ENCODE data around the gene CLINT1.
"Not testable (repeated sequence)": the region's sequence is repeated elsewhere in the genome, so short reads cannot be mapped to it uniquely, and the experiment has no call there.

Gene CLINT1

GRCh38 chr5:157858527-157859226, at the start of gene CLINT1:
Gene CLINT1, minus strand, starts transcription at chr5:157859145. Its CDS starts 175 bp downstream, at chr5:157858970.
- peak; percentile 34 for DNase-seq (ENCODE audit: low read depth)

- no peak for DNase-seq (ENCODE audit: low read depth)
These were observed 49.5 kb upstream of the CLINT1 start for GRCh38 chr5:157908459-157908858.

- DNase-seq (ENCODE audit: low read depth) = no peak
These were observed 48.5 kb upstream of the CLINT1 start for GRCh38 chr5:157907479-157907878.

GRCh38 chr5:157903117-157903450, 44.1 kb upstream of the CLINT1 start:
- DNase-seq (ENCODE audit: low read depth) = no peak

- no peak for DNase-seq (ENCODE audit: low read depth)
These were observed 43.6 kb upstream of the CLINT1 start for GRCh38 chr5:157902449-157903116.

- DNase-seq (ENCODE audit: low read depth) = no peak
These were observed 41.7 kb upstream of the CLINT1 start for GRCh38 chr5:157900644-157901043.

GRCh38 chr5:157893611-157894010, 34.7 kb upstream of the CLINT1 start:
- no peak for DNase-seq (ENCODE audit: low read depth)

- DNase-seq (ENCODE audit: low read depth) = no peak
These were observed 34.0 kb upstream of the CLINT1 start for GRCh38 chr5:157892974-157893373.

- no peak for DNase-seq (ENCODE audit: low read depth)
These were observed 32.1 kb upstream of the CLINT1 start for GRCh38 chr5:157890836-157891597.

- DNase-seq (ENCODE audit: low read depth) = no peak
These were observed 30.0 kb upstream of the CLINT1 start for GRCh38 chr5:157888814-157889532.

GRCh38 chr5:157886796-157887380, 27.9 kb upstream of the CLINT1 start:
- DNase-seq (ENCODE audit: low read depth) = no peak

GRCh38 chr5:157885051-157885450, 26.1 kb upstream of the CLINT1 start:
- DNase-seq (ENCODE audit: low read depth) = not testable (repeated sequence)

GRCh38 chr5:157881498-157881897, 22.6 kb upstream of the CLINT1 start:
- not testable (repeated sequence) for DNase-seq (ENCODE audit: low read depth)

- no peak for DNase-seq (ENCODE audit: low read depth)
These were observed 18.9 kb upstream of the CLINT1 start for GRCh38 chr5:157877821-157878220.

- DNase-seq (ENCODE audit: low read depth) = no peak
These were observed 15.9 kb upstream of the CLINT1 start for GRCh38 chr5:157874861-157875260.

- no peak for DNase-seq (ENCODE audit: low read depth)
These were observed 12.2 kb upstream of the CLINT1 start for GRCh38 chr5:157870837-157871834.

GRCh38 chr5:157867751-157868387, 8.9 kb upstream of the CLINT1 start:
- DNase-seq (ENCODE audit: low read depth) = no peak

GRCh38 chr5:157866536-157866935, 7.6 kb upstream of the CLINT1 start:
- no peak for DNase-seq (ENCODE audit: low read depth)

GRCh38 chr5:157865781-157866180, 6.8 kb upstream of the CLINT1 start:
- no peak for DNase-seq (ENCODE audit: low read depth)

- no peak for DNase-seq (ENCODE audit: low read depth)
These were observed 5.1 kb upstream of the CLINT1 start for GRCh38 chr5:157864067-157864466.

Measured in GM04503 (cell line).